ENCODE data around the gene PLXNA2.

The PLXNA2 gene

DNA sequence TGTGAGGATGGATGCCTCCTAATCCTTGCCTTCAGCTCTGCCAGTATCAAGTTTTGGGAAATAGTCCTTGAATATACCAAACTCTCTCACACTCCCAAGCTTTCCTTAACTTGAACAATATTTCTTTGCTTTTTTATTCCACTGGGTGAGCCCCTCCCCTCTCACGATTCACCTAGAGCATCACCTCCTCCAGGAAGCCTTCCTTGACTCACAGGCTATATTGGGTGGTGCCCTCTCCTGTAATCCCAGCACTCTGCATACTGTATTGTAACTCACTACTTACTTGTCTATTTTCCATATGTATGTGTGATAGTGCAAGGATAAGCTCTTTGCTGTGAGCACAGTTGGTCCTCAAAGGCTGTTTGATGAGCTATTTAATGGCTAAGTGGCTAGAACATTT is 114.7 kb downstream of the PLXNA2 start:
- 86% methylated on average over 1 of the region's 1 CpG for WGBS (ENCODE audit: insufficient coverage)
- H3K27ac ChIP-seq (ENCODE audit: insufficient read depth in 1 of 2, low read depth in 1 of 2, low read length in 2 of 2, poor library complexity in 1 of 2, severe bottlenecking in 2 of 2): no peak overlapping the region
- H3K4me1 ChIP-seq (ENCODE audit: control extremely low read depth in 1 of 4, control insufficient read depth in 4 of 4, insufficient read depth in 4 of 4, low read length in 3 of 4): peaks cover 0 to 9% (median 5%) of the 10 kb centered on the region in 4 experiments
- H3K27me3 ChIP-seq (replicated peaks in 2 of 5; ENCODE audit: control insufficient read depth in 4 of 5, insufficient read depth in 5 of 5, low read length in 4 of 5): peaks cover 0 to 7% (median 0%) of the 10 kb centered on the region in 5 experiments
- H3K4me3 ChIP-seq (ENCODE audit: control insufficient read depth in 1 of 7, extremely low read depth in 1 of 7, insufficient read depth in 4 of 7, low read depth in 2 of 7, low read length in 6 of 7): no peak overlapping the region
- POLR2A ChIA-PET: no interaction called here
- no peaks in the 10 kb centered on the region for H3K9me3 ChIP-seq (ENCODE audit: control extremely low read depth in 1 of 5, control insufficient read depth in 4 of 5, insufficient read depth in 2 of 5, low read depth in 1 of 5, low read length in 4 of 5)
- no peak for DNase-seq
- CTCF ChIA-PET: interaction anchor here (0.7 to 8.6 kb wide), 9 partner anchors 12 to 264 kb away, joined by 3 to 152 read pairs (median 3); partner anchors contain the start of gene PLXNA2
- H3K36me3 ChIP-seq (ENCODE audit: control insufficient read depth in 4 of 4, insufficient read depth in 4 of 4, low read length in 3 of 4): no peaks in the 10 kb centered on the region

DNA sequence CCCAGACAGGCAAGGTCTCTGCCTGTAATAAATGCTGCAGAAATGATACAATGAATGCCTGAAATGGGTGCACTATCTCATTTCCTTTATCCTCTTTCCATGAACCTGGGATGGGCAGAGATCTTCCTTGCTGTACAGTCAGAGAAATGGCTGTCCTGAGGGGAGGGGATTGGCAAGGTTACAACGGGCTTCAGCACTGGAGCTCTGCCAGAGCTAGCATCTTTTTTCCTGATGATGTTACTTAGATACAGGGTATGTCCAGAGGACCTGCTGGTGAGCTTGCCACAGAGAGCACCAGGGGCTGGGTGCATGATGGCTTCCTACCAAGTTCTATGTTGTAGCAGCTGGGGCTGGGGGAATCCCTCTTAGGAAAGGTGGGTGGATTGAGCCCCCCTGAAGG is 115.1 kb downstream of the PLXNA2 start:
- ChIA-PET POLR2A (no interaction called here), CTCF (interaction anchor here (0.7 to 8.6 kb wide), 7 partner anchors 17 to 264 kb away, joined by 3 to 152 read pairs (median 3); partner anchors contain the start of gene PLXNA2)
- DNase-seq: no peak
- Histone ChIP-seq H3K27ac (ENCODE audit: insufficient read depth in 1 of 2, low read depth in 1 of 2, low read length in 2 of 2, poor library complexity in 1 of 2, severe bottlenecking in 2 of 2) (no peak overlapping the region), H3K36me3 (ENCODE audit: control insufficient read depth in 4 of 4, insufficient read depth in 4 of 4, low read length in 3 of 4) (no peaks in the 10 kb centered on the region), H3K4me3 (ENCODE audit: control insufficient read depth in 1 of 7, extremely low read depth in 1 of 7, insufficient read depth in 4 of 7, low read depth in 2 of 7, low read length in 6 of 7) (no peak overlapping the region), H3K27me3 (replicated peaks in 2 of 5; ENCODE audit: control insufficient read depth in 4 of 5, insufficient read depth in 5 of 5, low read length in 4 of 5) (peaks cover 0 to 7% (median 0%) of the 10 kb centered on the region in 5 experiments), H3K4me1 (ENCODE audit: control extremely low read depth in 1 of 4, control insufficient read depth in 4 of 4, insufficient read depth in 4 of 4, low read length in 3 of 4) (peaks cover 0 to 9% (median 5%) of the 10 kb centered on the region in 4 experiments), H3K9me3 (ENCODE audit: control extremely low read depth in 1 of 5, control insufficient read depth in 4 of 5, insufficient read depth in 2 of 5, low read depth in 1 of 5, low read length in 4 of 5) (no peaks in the 10 kb centered on the region)
- 0% methylated on average over 1 of the region's 1 CpG for WGBS (ENCODE audit: insufficient coverage)

DNA sequence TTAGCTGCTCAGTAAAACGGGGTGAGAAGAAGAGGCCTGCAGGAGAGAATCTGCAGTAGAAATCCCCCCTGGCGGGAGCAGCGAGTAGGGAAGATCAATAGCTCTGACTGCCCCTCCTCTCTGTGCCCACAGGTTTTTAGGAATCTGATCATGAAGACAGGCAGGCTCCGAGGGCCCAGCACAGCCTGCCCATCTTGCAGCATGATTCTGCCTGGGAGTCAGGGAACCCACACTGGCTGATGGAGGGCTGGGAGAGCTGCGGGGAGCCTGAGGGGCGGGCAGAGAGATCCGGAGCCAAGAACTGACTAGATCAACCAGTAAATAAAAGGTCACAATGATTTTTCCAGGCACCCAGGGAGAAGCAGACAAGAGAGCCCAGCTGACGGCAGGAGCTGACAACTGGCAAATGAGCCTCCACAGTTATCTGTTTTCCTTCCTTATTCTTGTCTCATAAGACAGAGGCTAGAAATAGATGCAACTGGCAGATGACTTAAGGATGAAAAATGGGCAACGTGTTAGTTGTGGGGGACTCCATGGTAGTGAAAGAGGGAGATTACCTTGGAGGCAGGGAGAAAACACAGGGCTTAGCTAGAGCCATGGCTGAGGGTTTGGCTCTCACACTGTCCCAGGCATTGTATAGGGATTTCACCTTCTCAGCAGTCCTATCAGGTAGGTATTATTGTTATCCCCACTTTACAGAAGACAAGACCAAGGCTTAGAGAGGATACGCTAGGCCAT is 116.2 kb downstream of the PLXNA2 start:
- Histone ChIP-seq H3K4me1 (ENCODE audit: control extremely low read depth in 1 of 4, control insufficient read depth in 4 of 4, insufficient read depth in 4 of 4, low read length in 3 of 4) (peaks cover 0 to 9% (median 5%) of the 10 kb centered on the region in 4 experiments), H3K4me3 (ENCODE audit: control insufficient read depth in 1 of 7, extremely low read depth in 1 of 7, insufficient read depth in 4 of 7, low read depth in 2 of 7, low read length in 6 of 7) (no peak overlapping the region), H3K27me3 (replicated peaks in 2 of 5; ENCODE audit: control insufficient read depth in 4 of 5, insufficient read depth in 5 of 5, low read length in 4 of 5) (peaks cover 0 to 7% (median 0%) of the 10 kb centered on the region in 5 experiments), H3K27ac (ENCODE audit: insufficient read depth in 1 of 2, low read depth in 1 of 2, low read length in 2 of 2, poor library complexity in 1 of 2, severe bottlenecking in 2 of 2) (no peak overlapping the region), H3K36me3 (ENCODE audit: control insufficient read depth in 4 of 4, insufficient read depth in 4 of 4, low read length in 3 of 4) (no peaks in the 10 kb centered on the region), H3K9me3 (ENCODE audit: control extremely low read depth in 1 of 5, control insufficient read depth in 4 of 5, insufficient read depth in 2 of 5, low read depth in 1 of 5, low read length in 4 of 5) (no peaks in the 10 kb centered on the region)
- POLR2A ChIA-PET: no interaction called here
- CTCF ChIA-PET: interaction anchor here (0.9 to 8.6 kb wide), 5 partner anchors 16 to 113 kb away, joined by 3 to 152 read pairs (median 4); partner anchors contain the start of gene PLXNA2
- 72% methylated on average over 6 of the region's 10 CpGs for WGBS (ENCODE audit: insufficient coverage)
- DNase-seq: no peak

DNA sequence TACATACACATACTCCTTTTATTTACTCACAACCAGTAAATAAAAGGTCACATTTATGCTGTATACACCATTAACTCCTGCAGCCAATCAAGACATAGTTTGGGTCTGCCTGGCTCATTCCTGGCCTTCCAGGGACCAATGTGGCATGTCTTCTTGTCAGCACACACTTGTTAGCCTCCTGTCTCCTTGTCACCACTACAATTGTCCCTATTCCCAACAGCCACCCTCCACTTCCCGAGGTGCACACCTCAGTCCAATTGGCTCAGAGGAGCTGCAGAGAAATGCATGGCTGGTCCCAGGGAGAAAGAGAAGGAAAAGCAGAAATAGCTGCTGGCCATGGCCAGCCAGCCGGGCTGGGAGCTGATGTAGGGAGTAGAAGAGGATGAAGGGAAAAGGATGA is 116.9 kb downstream of the PLXNA2 start:
- H3K9me3 ChIP-seq (ENCODE audit: control extremely low read depth in 1 of 5, control insufficient read depth in 4 of 5, insufficient read depth in 2 of 5, low read depth in 1 of 5, low read length in 4 of 5): no peaks in the 10 kb centered on the region
- H3K4me1 ChIP-seq (ENCODE audit: control extremely low read depth in 1 of 4, control insufficient read depth in 4 of 4, insufficient read depth in 4 of 4, low read length in 3 of 4): peaks cover 0 to 9% (median 5%) of the 10 kb centered on the region in 4 experiments
- 83% methylated on average over 1 of the region's 2 CpGs for WGBS (ENCODE audit: insufficient coverage)
- H3K27me3 ChIP-seq (replicated peaks in 2 of 5; ENCODE audit: control insufficient read depth in 4 of 5, insufficient read depth in 5 of 5, low read length in 4 of 5): peaks cover 0 to 7% (median 0%) of the 10 kb centered on the region in 5 experiments
- POLR2A ChIA-PET: no interaction called here
- CTCF ChIA-PET: interaction anchor here (0.9 to 8.6 kb wide), 5 partner anchors 16 to 114 kb away, joined by 3 to 152 read pairs (median 4); partner anchors contain the start of gene PLXNA2
- DNase-seq: no peak
- H3K27ac ChIP-seq (ENCODE audit: insufficient read depth in 1 of 2, low read depth in 1 of 2, low read length in 2 of 2, poor library complexity in 1 of 2, severe bottlenecking in 2 of 2): no peak overlapping the region
- no peaks in the 10 kb centered on the region for H3K36me3 ChIP-seq (ENCODE audit: control insufficient read depth in 4 of 4, insufficient read depth in 4 of 4, low read length in 3 of 4)
- H3K4me3 ChIP-seq (ENCODE audit: control insufficient read depth in 1 of 7, extremely low read depth in 1 of 7, insufficient read depth in 4 of 7, low read depth in 2 of 7, low read length in 6 of 7): no peak overlapping the region

DNA sequence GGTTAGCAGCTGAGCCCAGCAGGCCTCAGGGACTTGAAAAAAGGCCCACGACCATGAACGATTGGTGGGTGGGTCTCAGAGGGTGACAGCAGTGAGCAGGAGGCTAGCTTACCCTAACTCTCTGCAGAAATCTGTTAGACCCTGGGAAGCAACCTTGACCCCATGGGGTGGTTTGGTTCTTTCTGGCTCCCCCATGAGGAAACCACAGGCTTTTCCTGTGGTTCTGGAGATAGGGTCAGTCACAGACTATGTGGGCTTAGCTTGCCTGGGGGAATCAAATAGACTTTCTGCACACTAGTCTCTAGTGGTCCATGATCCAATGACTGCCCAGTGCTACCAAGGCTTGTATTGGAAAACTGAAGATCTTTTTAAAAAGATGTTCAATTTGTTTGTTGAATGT is 118.1 kb downstream of the PLXNA2 start:
- WGBS (ENCODE audit: insufficient coverage): 69% methylated on average over 2 of the region's 2 CpGs
- H3K27ac ChIP-seq (ENCODE audit: insufficient read depth in 1 of 2, low read depth in 1 of 2, low read length in 2 of 2, poor library complexity in 1 of 2, severe bottlenecking in 2 of 2): no peak overlapping the region
- peaks cover 0 to 5% (median 0%) of the 10 kb centered on the region in 4 experiments for H3K4me1 ChIP-seq (ENCODE audit: control extremely low read depth in 1 of 4, control insufficient read depth in 4 of 4, insufficient read depth in 4 of 4, low read length in 3 of 4)
- H3K36me3 ChIP-seq (ENCODE audit: control insufficient read depth in 4 of 4, insufficient read depth in 4 of 4, low read length in 3 of 4): no peaks in the 10 kb centered on the region
- POLR2A ChIA-PET: no interaction called here
- no peak for DNase-seq
- H3K27me3 ChIP-seq (replicated peaks in 2 of 5; ENCODE audit: control insufficient read depth in 4 of 5, insufficient read depth in 5 of 5, low read length in 4 of 5): peaks cover 0 to 2% (median 0%) of the 10 kb centered on the region in 5 experiments
- H3K4me3 ChIP-seq (ENCODE audit: control insufficient read depth in 1 of 7, extremely low read depth in 1 of 7, insufficient read depth in 4 of 7, low read depth in 2 of 7, low read length in 6 of 7): no peak overlapping the region
- H3K9me3 ChIP-seq (ENCODE audit: control extremely low read depth in 1 of 5, control insufficient read depth in 4 of 5, insufficient read depth in 2 of 5, low read depth in 1 of 5, low read length in 4 of 5): no peaks in the 10 kb centered on the region
- CTCF ChIA-PET: interaction anchor here (8.6 kb wide), 1 partner anchor 115 kb away, joined by 152 read pairs; the partner anchor contains the start of gene PLXNA2

GRCh38 chr1:208122612-208123358 is 121.4 kb downstream of the PLXNA2 start:
- Histone ChIP-seq H3K36me3 (ENCODE audit: control insufficient read depth in 4 of 4, insufficient read depth in 4 of 4, low read length in 3 of 4) (no peaks in the 10 kb centered on the region), H3K9me3 (ENCODE audit: control extremely low read depth in 1 of 5, control insufficient read depth in 4 of 5, insufficient read depth in 2 of 5, low read depth in 1 of 5, low read length in 4 of 5) (no peaks in the 10 kb centered on the region), H3K4me1 (ENCODE audit: control extremely low read depth in 1 of 4, control insufficient read depth in 4 of 4, insufficient read depth in 4 of 4, low read length in 3 of 4) (peaks cover 0 to 5% (median 0%) of the 10 kb centered on the region in 4 experiments), H3K27ac (ENCODE audit: insufficient read depth in 1 of 2, low read depth in 1 of 2, low read length in 2 of 2, poor library complexity in 1 of 2, severe bottlenecking in 2 of 2) (no peak overlapping the region), H3K27me3 (replicated peaks in 2 of 5; ENCODE audit: control insufficient read depth in 4 of 5, insufficient read depth in 5 of 5, low read length in 4 of 5) (peaks cover 0 to 2% (median 0%) of the 10 kb centered on the region in 5 experiments), H3K4me3 (ENCODE audit: control insufficient read depth in 1 of 7, extremely low read depth in 1 of 7, insufficient read depth in 4 of 7, low read depth in 2 of 7, low read length in 6 of 7) (no peak overlapping the region)
- WGBS (ENCODE audit: insufficient coverage): 100% methylated on average over 3 of the region's 4 CpGs
- no peak for DNase-seq
- CTCF ChIA-PET: interaction anchor here (0.6 to 1.9 kb wide), 4 partner anchors 9 to 80 kb away, joined by 3 to 12 read pairs (median 4); no protein-coding TSS in a partner anchor
- POLR2A ChIA-PET: no interaction called here

All from common myeloid progenitor, CD34-positive (primary cell).